Transverse colon (tissue), 4 donors: ENCODE measurements around the gene HIVEP3. TPM values are rescaled to one million over a fixed set of nuclear protein-coding genes. Genes with fewer than 3 reads are reported as not detected.

Source experiments
- DNase-seq: peaks from one replicate; pipeline ENCODE4 v3.0.0-alpha.2; 2019
- H3K27ac ChIP-seq, 4 donors: fragments of 200-600 bp; sonication (generic); 2 replicates each; pipeline ENCODE4 v1.5.1; 2016 to 2018; ENCODE audit warnings: inconsistent platforms in 4 of 4
- H3K27me3 ChIP-seq: fragments of 200-600 bp; sonication (generic); 2 replicates; pipeline ENCODE4 v1.5.1; 2017; ENCODE audit warnings: inconsistent platforms
- H3K36me3 ChIP-seq, 4 donors: fragments of 200-600 bp; sonication (generic); 2 replicates each; pipeline ENCODE4 v1.5.1; 2017 to 2019; ENCODE audit warnings: inconsistent platforms in 4 of 4
- H3K4me1 ChIP-seq, 4 donors: fragments of 200-600 bp; sonication (generic); 2 replicates each; pipeline ENCODE4 v1.5.1; 2017 to 2020; ENCODE audit warnings: inconsistent platforms in 4 of 4
- H3K4me3 ChIP-seq, 4 donors: fragments of 200-600 bp; sonication (generic); 1 replicate in 1 of 4; 2 replicates in 3 of 4; pipeline versions ENCODE4 v1.5.1 to v1.6.1; 2017 to 2019; ENCODE audit warnings: inconsistent platforms in 4 of 4
- H3K9me3 ChIP-seq, 2 donors: fragments of 200-600 bp; sonication (generic); 2 replicates each; pipeline ENCODE4 v1.5.1; 2017 to 2019; ENCODE audit warnings: inconsistent platforms in 2 of 2
- CTCF ChIP-seq, 5 experiments: fragments of 200-600 bp in 3 of 5; fragments of 450-650 bp in 2 of 5; sonication (generic) in 3 of 5; IDR thresholded peaks; 1 replicate in 2 of 5; 2 replicates in 3 of 5; pipeline ENCODE4 v1.5.1; 2016 to 2017; ENCODE audit warnings: antibody characterized with exemption in 5 of 5, inconsistent platforms in 3 of 5, mild to moderate bottlenecking in 2 of 5, moderate library complexity in 1 of 5
- EP300 ChIP-seq: sonication (generic); formaldehyde crosslinking; IDR thresholded peaks from one replicate; pipeline ENCODE4 v1.6.1; 2017; ENCODE audit warnings: antibody characterized with exemption, low read depth
- POLR2A ChIP-seq: fragments of 450-650 bp; IDR thresholded peaks from one replicate; pipeline ENCODE4 v1.6.1; 2016; ENCODE audit warnings: antibody characterized with exemption, mild to moderate bottlenecking, moderate library complexity
- POLR2AphosphoS5 ChIP-seq, 3 donors: sonication (generic); formaldehyde crosslinking; IDR thresholded peaks; one replicate each; pipeline ENCODE4 v1.6.1; 2016; ENCODE audit warnings: antibody characterized with exemption in 3 of 3
- WGBS, 2 donors: methylation state at CpG; one replicate each; pipeline ENCODE4 v1.1.5; 2018; ENCODE audit warnings: low coverage in 1 of 2; 5-methylcytosine and 5-hydroxymethylcytosine counted together
- in situ Hi-C, 4 donors: fragments of 200-750 bp; cut with MboI; loops; one replicate each; pipeline versions ENCODE4 v1.15.0 to v1.15.1; 2017; ENCODE audit warnings: low sequenced_read_pairs in 3 of 4, low pct_ligation_motif_present in 1 of 4, low pct_unique_long_range_greater_than_20kb in 1 of 4
- intact Hi-C: fragments of 100-400 bp; cut with DNase I; formaldehyde crosslinking; loops from one replicate; pipeline ENCODE4 v1.15.1; 2023; ENCODE audit warnings: low total_unique reads
- total RNA-seq, 4 donors: library from RNA; depleted of rRNA; stranded (reverse); fragments of >200 nt; gene quantifications; one replicate each; pipeline ENCODE4 v1.1.0, GENCODE V29; 2016

The HIVEP3 gene
- total RNA-seq, 4 donors from 2014 or later: 3.7 to 15.0 (median 5.2) TPM

GRCh38 chr1:41880950-41881885 is 37.5 kb downstream of the HIVEP3 start:
- 76 to 78% methylated on average over 4 to 5 of the region's 5 CpGs for WGBS, 2 donors
- no peak for TF ChIP-seq POLR2A
- TF ChIP-seq CTCF (IDR thresholded peaks at IDR 0.05): no peak
- no peak for TF ChIP-seq POLR2AphosphoS5 (IDR thresholded peaks at IDR 0.05)
- TF ChIP-seq EP300: no peak
- Histone ChIP-seq H3K4me3 (no peak overlapping the region), H3K9me3 (no peaks in the 10 kb centered on the region), H3K4me1 (peaks cover 0 to 14% (median 11%) of the 10 kb centered on the region in 4 donors), H3K27me3 (no peaks in the 10 kb centered on the region), H3K27ac (peak overlapping the region in 2 of 4 donors; percentile 31 to 42), H3K36me3 (no peaks in the 10 kb centered on the region)
- DNase-seq: no peak
- in situ Hi-C loops (no loop called here), intact Hi-C loops (no loop called here)

- peaks cover 0 to 14% (median 11%) of the 10 kb centered on the region in 4 donors for H3K4me1 ChIP-seq
- H3K27ac ChIP-seq: no peak overlapping the region
- WGBS, 2 donors: 78 to 100% methylated on average over 2 to 4 of the region's 4 CpGs
- H3K9me3 ChIP-seq: no peaks in the 10 kb centered on the region
- in situ Hi-C loops: no loop called here
- no peaks in the 10 kb centered on the region for H3K27me3 ChIP-seq
- intact Hi-C loops: no loop called here
- H3K36me3 ChIP-seq: no peaks in the 10 kb centered on the region
- TF ChIP-seq POLR2AphosphoS5 (IDR thresholded peaks at IDR 0.05): no peak
- TF ChIP-seq EP300: no peak
- no peak for TF ChIP-seq CTCF (IDR thresholded peaks at IDR 0.05)
- TF ChIP-seq POLR2A: no peak
- no peak overlapping the region for H3K4me3 ChIP-seq
- no peak for DNase-seq
These were observed 38.5 kb downstream of the HIVEP3 start for GRCh38 chr1:41880261-41880660.

GRCh38 chr1:41879617-41880016 is 39.1 kb downstream of the HIVEP3 start:
- peaks cover 0 to 14% (median 11%) of the 10 kb centered on the region in 4 donors for H3K4me1 ChIP-seq
- no peaks in the 10 kb centered on the region for H3K9me3 ChIP-seq
- no peak overlapping the region for H3K4me3 ChIP-seq
- in situ Hi-C loops (no loop called here), intact Hi-C loops (no loop called here)
- TF ChIP-seq CTCF (IDR thresholded peaks at IDR 0.05) (no peak), POLR2A (no peak), POLR2AphosphoS5 (IDR thresholded peaks at IDR 0.05) (no peak), EP300 (no peak)
- DNase-seq: no peak
- no peaks in the 10 kb centered on the region for H3K36me3 ChIP-seq
- no peak overlapping the region for H3K27ac ChIP-seq
- no peaks in the 10 kb centered on the region for H3K27me3 ChIP-seq

- Histone ChIP-seq H3K36me3 (no peaks in the 10 kb centered on the region), H3K4me3 (no peak overlapping the region), H3K27ac (no peak overlapping the region), H3K9me3 (no peaks in the 10 kb centered on the region), H3K4me1 (peaks cover 0 to 14% (median 11%) of the 10 kb centered on the region in 4 donors), H3K27me3 (no peaks in the 10 kb centered on the region)
- TF ChIP-seq POLR2A (no peak), POLR2AphosphoS5 (IDR thresholded peaks at IDR 0.05) (no peak), CTCF (IDR thresholded peaks at IDR 0.05) (no peak), EP300 (no peak)
- 95 to 100% methylated on average over 3 to 5 of the region's 5 CpGs for WGBS, 2 donors
- no peak for DNase-seq
- intact Hi-C loops (no loop called here), in situ Hi-C loops (no loop called here)
These were observed 39.8 kb downstream of the HIVEP3 start for GRCh38 chr1:41878911-41879310.
